Left ventricle myocardium inferior (tissue), 1 donor: ENCODE measurements around the gene LRMDA. TPM values are rescaled to one million over a fixed set of nuclear protein-coding genes. Genes with fewer than 3 reads are reported as not detected.
A peak's percentile ranks its signal among the peaks of the same experiment; 100 is the strongest.

Experiments used
- DNase-seq: peaks from one replicate; pipeline ENCODE4 v3.0.0-alpha.2; 2020
- H3K27ac ChIP-seq: fragments of 200-600 bp; replicated peaks from 2 replicates; pipeline ENCODE4 v1.8.0; 2021
- H3K27me3 ChIP-seq: fragments of 200-600 bp; 2 replicates; pipeline ENCODE4 v1.8.0; 2021; ENCODE audit warnings: low read depth
- H3K36me3 ChIP-seq: fragments of 200-600 bp; 2 replicates; pipeline ENCODE4 v1.8.0; 2021
- H3K4me1 ChIP-seq: fragments of 200-600 bp; 2 replicates; pipeline ENCODE4 v1.8.0; 2021
- H3K4me3 ChIP-seq: fragments of 200-600 bp; 2 replicates; pipeline ENCODE4 v1.8.0; 2021; ENCODE audit warnings: mild to moderate bottlenecking, moderate library complexity
- H3K9me3 ChIP-seq: fragments of 200-600 bp; replicated peaks from 2 replicates; pipeline ENCODE4 v1.8.0; 2021
- CTCF ChIP-seq: fragments of 200-600 bp; IDR thresholded peaks from 2 replicates; pipeline ENCODE4 v1.8.0; 2021; ENCODE audit warnings: antibody characterized with exemption, mild to moderate bottlenecking, borderline replicate concordance
- intact Hi-C: fragments of 100-400 bp; cut with micrococcal nuclease; formaldehyde crosslinking; loops from one replicate; pipeline ENCODE4 v1.11.0; 2022
- total RNA-seq: library from RNA; stranded (reverse); fragmentation: NEBNext Ultra II Directional; extraction: Animal tissue kit (Norgen Biotek cat#: 25700); gene quantifications from one replicate; pipeline ENCODE4 v1.2.1, GENCODE V29; 2021
- donor health status: DM: no; HTN: yes; CAD: no; lungs with severe emphysema.

Gene LRMDA
- total RNA-seq, 1 donor from 2014 or later: 18.7 TPM

DNA sequence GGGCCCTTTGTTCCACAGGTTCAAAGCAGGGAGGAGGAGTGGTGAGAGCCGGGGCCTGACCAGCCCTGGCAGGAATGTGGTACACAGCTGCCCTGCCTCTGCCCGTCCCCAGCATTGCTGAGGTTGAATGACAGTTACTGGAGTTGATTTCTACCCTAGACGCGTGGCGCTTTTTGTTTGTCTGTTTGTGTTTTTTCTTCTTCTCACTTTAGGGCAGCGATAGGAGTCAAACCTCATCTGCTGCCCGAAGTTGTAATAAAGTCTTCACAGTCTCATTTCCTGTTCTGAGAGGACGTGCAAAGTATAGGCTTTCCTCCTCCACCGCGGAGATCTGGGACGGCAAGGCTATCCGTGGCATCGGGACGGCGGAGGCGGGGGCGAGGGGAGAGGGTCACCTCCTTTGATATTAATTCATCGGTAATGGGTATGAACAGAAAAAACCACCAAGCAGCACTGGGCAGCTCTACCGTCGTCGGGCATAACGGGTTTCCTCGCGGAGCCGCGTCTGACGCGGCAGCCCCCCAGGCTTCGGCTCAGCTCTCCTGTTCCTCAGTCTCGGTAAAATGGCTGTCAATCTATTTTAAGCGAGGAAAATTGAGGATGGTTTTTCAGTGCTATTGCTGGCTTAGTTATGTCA, 160.8 kb downstream of the LRMDA start:
- no peak for TF ChIP-seq CTCF
- intact Hi-C loops: no loop called here

DNA sequence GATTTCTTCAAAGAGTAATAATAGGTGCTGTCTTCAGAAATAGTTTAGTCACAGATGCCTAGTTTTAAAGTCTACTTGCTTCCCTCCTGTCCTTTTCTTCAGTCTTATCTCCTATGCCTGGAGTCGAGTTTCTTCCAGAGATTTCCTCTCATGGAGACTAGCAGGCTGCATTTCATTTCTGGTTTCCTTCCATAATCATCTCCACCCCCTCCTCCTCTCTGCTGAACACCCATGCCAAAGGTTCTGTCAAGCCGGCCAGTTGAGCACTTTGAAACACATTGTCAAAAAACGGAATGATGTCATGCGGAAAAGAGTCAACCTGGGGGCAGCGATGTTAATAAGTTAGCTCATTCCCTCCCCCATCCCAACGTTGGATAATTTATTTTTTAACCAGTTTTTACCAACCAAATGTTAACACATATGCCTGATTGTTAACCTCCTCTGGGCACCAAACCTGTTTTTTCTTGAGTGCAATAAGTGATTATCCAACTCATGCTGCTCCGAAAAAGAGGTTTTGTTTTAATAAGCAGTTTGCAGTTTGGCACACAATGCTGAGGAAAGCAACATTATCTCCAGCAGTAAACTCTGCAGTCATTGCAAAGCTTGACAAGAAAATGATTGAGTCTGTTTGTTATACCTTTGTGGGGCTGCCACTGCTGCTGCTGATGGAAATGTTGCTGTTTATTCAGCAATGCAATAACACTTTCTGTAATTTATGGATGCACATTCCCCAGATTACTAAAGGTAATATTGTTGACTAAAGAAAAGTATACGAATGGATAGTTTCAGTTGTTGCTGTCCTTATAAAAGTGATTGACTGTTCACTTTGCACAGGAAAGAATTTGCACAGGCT, 161.6 kb downstream of the LRMDA start:
- DNase-seq: no peak
- Histone ChIP-seq H3K36me3 (no peaks in the 10 kb centered on the region), H3K27ac (peak overlapping the region; percentile 67), H3K27me3 (no peaks in the 10 kb centered on the region), H3K9me3 (no peaks in the 10 kb centered on the region), H3K4me1 (peaks cover 3% of the 10 kb centered on the region), H3K4me3 (peak overlapping the region; percentile 60)
- TF ChIP-seq CTCF: no peak
- intact Hi-C loops: no loop called here

More for the DNA sequence above, 160.8 kb downstream of the LRMDA start:
- Histone ChIP-seq H3K27ac (peak overlapping the region; percentile 67), H3K27me3 (no peaks in the 10 kb centered on the region), H3K36me3 (no peaks in the 10 kb centered on the region), H3K4me1 (peaks cover 3% of the 10 kb centered on the region), H3K9me3 (no peaks in the 10 kb centered on the region), H3K4me3 (peak overlapping the region; percentile 60)
- no peak for DNase-seq

DNA sequence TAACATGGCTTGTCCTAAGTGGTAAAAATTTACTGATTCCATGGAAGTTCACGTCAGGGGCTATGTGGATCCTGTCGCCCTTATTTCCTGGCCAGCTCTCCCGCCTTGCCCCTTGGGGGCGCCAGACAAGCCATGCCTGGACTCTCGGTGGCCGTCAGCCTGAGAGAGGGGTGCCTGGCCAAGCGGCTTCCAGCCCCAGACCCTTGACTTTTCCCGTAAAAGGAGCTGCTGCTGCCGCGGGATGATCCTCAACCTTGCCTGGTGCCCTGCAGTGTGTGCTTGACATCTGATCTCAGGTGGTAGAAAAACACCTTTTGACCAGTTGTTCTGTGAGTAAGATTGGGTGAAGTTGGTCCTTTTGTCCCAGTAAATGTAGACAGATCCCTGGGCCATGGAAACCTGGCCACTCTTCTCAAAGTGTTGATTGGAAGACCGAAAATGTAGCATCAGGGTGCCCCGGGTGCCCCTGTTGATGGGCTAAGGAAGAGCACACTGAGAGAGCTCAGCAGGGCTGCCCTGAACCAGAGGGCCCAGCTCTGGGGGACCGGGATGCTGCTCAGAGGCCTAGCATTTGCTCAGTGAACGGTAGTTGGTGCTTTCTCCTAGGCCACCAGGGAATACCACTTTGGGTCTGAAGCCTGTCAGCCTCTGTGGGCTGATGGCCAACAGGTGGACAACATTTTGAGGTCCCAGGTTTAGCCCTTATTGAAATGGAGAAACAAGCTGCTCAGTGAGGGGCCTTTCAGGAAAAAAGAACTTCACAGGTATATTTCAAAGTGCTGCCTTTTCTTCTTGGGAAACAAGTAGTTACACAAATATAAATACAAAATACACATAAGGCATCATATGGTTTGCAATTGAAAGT, 162.5 kb downstream of the LRMDA start:
- H3K27ac ChIP-seq: no peak overlapping the region
- H3K4me3 ChIP-seq: no peak overlapping the region
- DNase-seq: no peak
- H3K9me3 ChIP-seq: no peaks in the 10 kb centered on the region
- peaks cover 3% of the 10 kb centered on the region for H3K4me1 ChIP-seq
- intact Hi-C loops: no loop called here
- H3K36me3 ChIP-seq: no peaks in the 10 kb centered on the region
- peak; percentile 35 for TF ChIP-seq CTCF
- H3K27me3 ChIP-seq: no peaks in the 10 kb centered on the region

GRCh38 chr10:75596930-75597620, 165.7 kb downstream of the LRMDA start:
- DNase-seq: no peak
- TF ChIP-seq CTCF: no peak
- Histone ChIP-seq H3K4me1 (peaks cover 18% of the 10 kb centered on the region), H3K9me3 (no peaks in the 10 kb centered on the region), H3K27ac (no peak overlapping the region), H3K36me3 (no peaks in the 10 kb centered on the region), H3K4me3 (no peak overlapping the region), H3K27me3 (no peaks in the 10 kb centered on the region)
- intact Hi-C loops: no loop called here
